Measurements from ENCODE around the gene CNTN4. TPM values are rescaled to one million over a fixed set of nuclear protein-coding genes. Genes with fewer than 3 reads are reported as not detected.

Gene CNTN4
- total and polyA plus RNA-seq, 9 donors = 0.35 to 16.7 (median 3.0) TPM

DNA sequence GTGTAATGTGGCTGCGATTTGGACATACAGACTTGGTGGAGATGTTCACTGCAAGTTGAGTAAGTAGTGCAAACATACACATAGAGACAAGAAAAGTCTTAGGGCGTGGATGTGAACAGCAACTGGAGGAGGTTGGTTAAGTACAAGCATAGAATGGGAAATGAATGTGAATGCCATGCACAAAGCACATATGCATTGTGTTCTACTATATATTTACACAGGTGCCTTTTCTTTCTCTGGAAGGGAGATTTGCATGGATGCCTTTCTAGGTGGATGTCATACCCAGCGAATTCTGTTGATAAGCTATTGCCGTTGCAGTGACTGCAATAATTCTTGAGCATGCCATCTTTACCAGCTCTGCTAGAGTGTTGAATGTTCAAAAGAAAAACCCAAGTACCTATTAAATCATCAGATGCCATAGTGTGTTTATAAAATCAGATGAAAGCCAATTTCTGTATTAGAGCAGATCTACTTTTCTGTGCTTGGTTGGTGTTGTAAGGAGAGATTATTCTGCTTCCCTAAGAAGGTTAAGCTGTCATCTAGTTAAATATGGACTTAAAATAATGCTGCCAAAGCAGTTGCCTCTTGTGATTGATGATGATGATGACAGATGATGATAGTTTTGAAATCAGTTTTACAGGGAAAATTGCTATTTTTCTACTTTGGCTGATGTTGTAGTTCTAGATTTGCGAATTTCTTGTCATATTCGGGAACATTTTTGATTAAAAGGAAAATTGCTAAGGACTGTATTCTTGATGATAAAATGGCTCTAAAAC lies 148.4 kb downstream of the CNTN4 start:
- no peak for DNase-seq
- WGBS, 3 donors = 77 to 81% (median 81%) methylated on average over 6 of the region's 6 CpGs
- TF ChIP-seq, protein P1, sequence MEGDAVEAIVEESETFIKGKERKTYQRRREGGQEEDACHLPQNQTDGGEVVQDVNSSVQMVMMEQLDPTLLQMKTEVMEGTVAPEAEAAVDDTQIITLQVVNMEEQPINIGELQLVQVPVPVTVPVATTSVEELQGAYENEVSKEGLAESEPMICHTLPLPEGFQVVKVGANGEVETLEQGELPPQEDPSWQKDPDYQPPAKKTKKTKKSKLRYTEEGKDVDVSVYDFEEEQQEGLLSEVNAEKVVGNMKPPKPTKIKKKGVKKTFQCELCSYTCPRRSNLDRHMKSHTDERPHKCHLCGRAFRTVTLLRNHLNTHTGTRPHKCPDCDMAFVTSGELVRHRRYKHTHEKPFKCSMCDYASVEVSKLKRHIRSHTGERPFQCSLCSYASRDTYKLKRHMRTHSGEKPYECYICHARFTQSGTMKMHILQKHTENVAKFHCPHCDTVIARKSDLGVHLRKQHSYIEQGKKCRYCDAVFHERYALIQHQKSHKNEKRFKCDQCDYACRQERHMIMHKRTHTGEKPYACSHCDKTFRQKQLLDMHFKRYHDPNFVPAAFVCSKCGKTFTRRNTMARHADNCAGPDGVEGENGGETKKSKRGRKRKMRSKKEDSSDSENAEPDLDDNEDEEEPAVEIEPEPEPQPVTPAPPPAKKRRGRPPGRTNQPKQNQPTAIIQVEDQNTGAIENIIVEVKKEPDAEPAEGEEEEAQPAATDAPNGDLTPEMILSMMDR (IDR thresholded peaks at IDR 0.05) = no peak
- TF ChIP-seq POLR2A (IDR thresholded peaks at IDR 0.05) (no peak), EP300 (IDR thresholded peaks at IDR 0.05) (no peak)
- Histone ChIP-seq H3K4me3 (no peak overlapping the region), H3K36me3 (no peaks in the 10 kb centered on the region), H3K4me1 (ENCODE audit: insufficient read depth) (no peaks in the 10 kb centered on the region), H3K9me3 (no peaks in the 10 kb centered on the region), H3K27me3 (no peaks in the 10 kb centered on the region), H3K27ac (no peak overlapping the region)
- intact Hi-C loops (cut with DNase I) = no loop called here

DNA sequence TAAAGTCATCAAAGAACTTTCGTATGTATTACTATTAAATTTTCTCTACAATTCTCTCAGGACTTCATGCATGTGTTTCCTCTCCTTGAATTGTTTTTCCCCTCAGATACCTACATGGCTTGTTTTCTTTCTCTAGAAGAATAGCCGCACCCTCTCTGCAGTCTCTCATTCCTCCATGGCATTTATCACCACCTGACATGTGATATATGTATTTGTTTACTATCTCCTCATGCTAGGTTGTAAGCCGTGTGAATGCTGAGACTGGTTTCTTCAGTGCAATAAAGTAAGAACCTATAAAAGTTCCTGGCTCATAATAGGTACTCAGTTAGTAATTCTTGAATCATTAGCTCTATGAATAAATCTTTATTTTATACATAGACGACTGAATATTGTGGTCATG lies 149.2 kb downstream of the CNTN4 start:
- H3K9me3 ChIP-seq = no peaks in the 10 kb centered on the region
- DNase-seq = no peak
- no peaks in the 10 kb centered on the region for H3K27me3 ChIP-seq
- no peak overlapping the region for H3K27ac ChIP-seq
- no peaks in the 10 kb centered on the region for H3K4me1 ChIP-seq (ENCODE audit: insufficient read depth)
- no peaks in the 10 kb centered on the region for H3K36me3 ChIP-seq
- WGBS, 3 donors = 65 to 76% (median 71%) methylated on average over 4 of the region's 4 CpGs
- no peak overlapping the region for H3K4me3 ChIP-seq
- TF ChIP-seq, protein P1 (IDR thresholded peaks at IDR 0.05) = no peak
- TF ChIP-seq POLR2A (IDR thresholded peaks at IDR 0.05) = no peak
- no peak for TF ChIP-seq EP300 (IDR thresholded peaks at IDR 0.05)
- intact Hi-C loops (cut with DNase I) = no loop called here

DNA sequence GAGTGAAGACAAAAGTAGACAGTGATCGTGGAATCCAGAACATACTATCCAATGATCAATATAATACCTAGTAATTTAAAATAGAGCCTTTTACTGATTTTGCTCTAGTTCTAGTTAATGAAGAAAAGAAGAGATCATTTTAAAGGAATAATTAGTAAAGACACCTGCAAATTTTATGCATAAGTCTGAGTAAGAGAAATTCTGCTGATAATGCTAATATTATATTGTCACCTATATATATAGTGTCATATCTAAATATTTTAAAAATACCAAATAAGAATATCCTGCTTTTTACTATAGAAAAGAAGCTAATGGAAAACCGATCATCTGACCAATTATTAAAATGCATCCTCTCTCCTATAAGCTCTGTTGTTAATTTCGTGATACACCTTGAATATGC lies 152.1 kb downstream of the CNTN4 start:
- TF ChIP-seq POLR2A (IDR thresholded peaks at IDR 0.05) = no peak
- TF ChIP-seq EP300 (IDR thresholded peaks at IDR 0.05) = no peak
- TF ChIP-seq, protein P1 (IDR thresholded peaks at IDR 0.05) = no peak
- no peaks in the 10 kb centered on the region for H3K9me3 ChIP-seq
- WGBS, 3 donors = 89 to 90% (median 90%) methylated on average over 3 of the region's 3 CpGs

DNA sequence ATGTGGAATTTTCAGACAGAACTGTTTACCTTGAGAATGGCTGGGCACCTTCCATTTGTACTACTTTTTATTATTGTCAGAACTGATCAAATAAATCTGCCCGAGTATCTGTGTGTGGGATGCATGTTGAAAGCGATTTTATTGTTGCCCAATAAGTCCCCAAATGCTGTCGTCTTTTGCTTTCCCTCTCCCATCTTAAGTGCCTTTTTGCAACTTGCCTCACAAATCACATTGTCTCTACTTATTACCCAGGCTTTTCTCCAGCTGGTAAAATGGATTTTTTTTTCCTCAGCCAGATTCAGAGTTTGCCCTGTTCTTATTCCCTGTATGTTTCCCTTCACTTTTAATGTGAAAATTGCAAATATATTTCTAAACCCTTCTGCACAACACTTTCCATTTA lies 163.1 kb downstream of the CNTN4 start:
- no peaks in the 10 kb centered on the region for H3K9me3 ChIP-seq
- no peak overlapping the region for H3K27ac ChIP-seq
- H3K36me3 ChIP-seq = no peaks in the 10 kb centered on the region
- H3K27me3 ChIP-seq = no peaks in the 10 kb centered on the region
- H3K4me1 ChIP-seq (ENCODE audit: insufficient read depth) = no peaks in the 10 kb centered on the region
- no peak overlapping the region for H3K4me3 ChIP-seq
- WGBS, 3 donors = 51 to 66% (median 58%) methylated on average over 3 of the region's 3 CpGs
- TF ChIP-seq EP300 (IDR thresholded peaks at IDR 0.05) (no peak), POLR2A (IDR thresholded peaks at IDR 0.05) (no peak)
- TF ChIP-seq, protein P1 (IDR thresholded peaks at IDR 0.05) = no peak
- intact Hi-C loops (cut with DNase I) = no loop called here
- no peak for DNase-seq

More for the DNA sequence above, 152.1 kb downstream of the CNTN4 start:
- H3K4me1 ChIP-seq (ENCODE audit: insufficient read depth) = no peaks in the 10 kb centered on the region
- no peak for DNase-seq
- no peaks in the 10 kb centered on the region for H3K36me3 ChIP-seq
- H3K4me3 ChIP-seq = no peak overlapping the region
- no peaks in the 10 kb centered on the region for H3K27me3 ChIP-seq
- intact Hi-C loops (cut with DNase I) = no loop called here
- H3K27ac ChIP-seq = no peak overlapping the region

All from ovary (tissue), 9 donors.